HepG2 (cell line): Measurements from ENCODE around the gene CEBPZOS. TPM values are rescaled to one million over a fixed set of nuclear protein-coding genes. Genes with fewer than 3 reads are reported as not detected.

ENCODE experiments used
- ATAC-seq: fragments of 200-7000 bp; cut with Tn5 transposase; 3 replicates; pipeline ENCODE4 v1.9.1; 2020; ENCODE audit warnings: mild to moderate bottlenecking, moderate library complexity
- BruUV-seq: library from RNA; stranded (reverse); fragments of 400-500 nt; replicated peaks from 2 replicates; lab custom pipeline; 2021; lab: Mats Ljungman, UMichigan
- CTCF ChIA-PET: fragments of 300-600 bp; formaldehyde crosslinking; extraction: SDS; loops from one replicate; lab custom pipeline; 2021; ENCODE audit warnings: low total read pairs, inconsistent platforms, low intra/inter-chr PET ratio; lab: Yijun Ruan, JAX
- POLR2A ChIA-PET: fragments of 350-600 bp; sonication (Branson Sonifier 250); formaldehyde crosslinking; loops from one replicate; lab custom pipeline; 2020; ENCODE audit warnings: antibody characterized with exemption, inconsistent platforms; lab: Yijun Ruan, JAX
- DNase-seq: peaks from one replicate; pipeline ENCODE4 v3.0.0-alpha.2; 2015; ENCODE audit warnings: low spot score
- FAIRE-seq: peaks from 3 replicates; lab custom pipeline; 2011; peaks lifted over from hg19 to GRCh38; lab: Jason Lieb, UNC
- H2AFZ ChIP-seq: one replicate; pipeline ENCODE4 v1.6.1; 2011; ENCODE audit warnings: low read length, inconsistent platforms
- H3K27ac ChIP-seq: fragments of 300-600 bp; 3 replicates; pipeline ENCODE4 v1.8.0; 2011; ENCODE audit warnings: mixed run types, mild to moderate bottlenecking, mixed read lengths, low read length, inconsistent platforms; ENCODE audit not compliant: insufficient read depth; ENCODE audit errors: extremely low read length
- H3K27me3 ChIP-seq, 2 experiments: fragments of 200-600 bp in 1 of 2; 2 replicates in 1 of 2; 3 replicates in 1 of 2; pipeline versions ENCODE4 v1.6.0 to v1.8.0; 2011; ENCODE audit warnings: low read length in 2 of 2, mild to moderate bottlenecking in 2 of 2, moderate library complexity in 2 of 2, inconsistent platforms in 1 of 2; ENCODE audit not compliant: insufficient read depth in 2 of 2, control insufficient read depth in 1 of 2
- H3K36me3 ChIP-seq, 2 experiments: fragments of 200-600 bp in 1 of 2; replicated peaks in 1 of 2; 2 replicates in 1 of 2; 3 replicates in 1 of 2; pipeline versions ENCODE4 v1.5.1 to v1.8.0; 2011; ENCODE audit warnings: low read length in 2 of 2, inconsistent platforms in 1 of 2; ENCODE audit not compliant: insufficient read depth in 2 of 2, control insufficient read depth in 1 of 2
- H3K4me1 ChIP-seq: 2 replicates; pipeline ENCODE4 v1.5.1; 2012; ENCODE audit warnings: low read length, inconsistent platforms; ENCODE audit not compliant: insufficient read depth
- H3K4me2 ChIP-seq: 2 replicates; pipeline ENCODE4 v1.6.0; 2011; ENCODE audit warnings: low read depth, low read length, inconsistent platforms
- H3K4me3 ChIP-seq, 3 experiments: fragments of 200-600 bp in 1 of 3; sonication (generic), shearing (Covaris generic) in 1 of 3; replicated peaks in 1 of 3; 2 replicates each; pipeline ENCODE4 v1.5.1; 2011 to 2016; ENCODE audit warnings: low read length in 3 of 3, inconsistent platforms in 2 of 3, low read depth in 2 of 3, mild to moderate bottlenecking in 2 of 3, control low read depth in 1 of 3, mixed read lengths in 1 of 3; ENCODE audit not compliant: insufficient read depth in 1 of 3
- H3K79me2 ChIP-seq: one replicate; pipeline ENCODE4 v1.6.1; 2011; ENCODE audit warnings: low read length, inconsistent platforms; ENCODE audit not compliant: insufficient read depth
- H3K9ac ChIP-seq: 2 replicates; pipeline ENCODE4 v1.6.0; 2011; ENCODE audit warnings: mild to moderate bottlenecking, low read depth, low read length, inconsistent platforms; ENCODE audit not compliant: insufficient read depth
- H3K9me3 ChIP-seq: 2 replicates; pipeline ENCODE4 v1.5.1; 2012; ENCODE audit warnings: mild to moderate bottlenecking, low read length
- H4K20me1 ChIP-seq: 2 replicates; pipeline ENCODE4 v1.6.0; 2011; ENCODE audit warnings: inconsistent platforms, mild to moderate bottlenecking, low read length, moderate library complexity; ENCODE audit not compliant: insufficient read depth
- CEBPZ ChIP-seq: IDR thresholded peaks from 2 replicates; pipeline ENCODE4 v1.6.1; 2012; ENCODE audit warnings: low read length, improper control_type of control experiment
- IRF9 ChIP-seq: sonication (generic); formaldehyde crosslinking; IDR thresholded peaks from 2 replicates; pipeline ENCODE4 v1.8.0; 2022; ENCODE audit warnings: missing genetic modification reagents, mild to moderate bottlenecking, borderline replicate concordance
- KDM6A ChIP-seq: IDR thresholded peaks from 2 replicates; pipeline ENCODE4 v1.6.1; 2016; ENCODE audit warnings: low read depth
- KMT2B ChIP-seq: IDR thresholded peaks from 2 replicates; pipeline ENCODE4 v1.6.1; 2016; ENCODE audit warnings: missing genetic modification reagents, missing compliant biosample characterization
- MAFG ChIP-seq: sonication (generic); formaldehyde crosslinking; IDR thresholded peaks from 2 replicates; pipeline ENCODE4 v1.5.1; 2020; ENCODE audit warnings: mild to moderate bottlenecking, missing genetic modification reagents
- MATR3 ChIP-seq: sonication (generic); formaldehyde crosslinking; IDR thresholded peaks from 2 replicates; pipeline ENCODE4 v1.4.0; 2020; ENCODE audit warnings: missing genetic modification reagents
- NKX3-1 ChIP-seq: sonication (generic); formaldehyde crosslinking; IDR thresholded peaks from 2 replicates; pipeline ENCODE4 v1.5.0; 2020; ENCODE audit warnings: missing genetic modification reagents
- RBM39 ChIP-seq: fragments of 200-400 bp; formaldehyde crosslinking; IDR thresholded peaks from one replicate; pipeline ENCODE4 v1.6.1; 2018; ENCODE audit warnings: antibody characterized with exemption, mild to moderate bottlenecking, low read depth, low read length; ENCODE audit not compliant: poor library complexity, severe bottlenecking
- SIX4 ChIP-seq: sonication (generic); formaldehyde crosslinking; IDR thresholded peaks from 2 replicates; pipeline ENCODE4 v1.4.0; 2020; ENCODE audit warnings: missing genetic modification reagents
- SNAI1 ChIP-seq: sonication (generic); formaldehyde crosslinking; IDR thresholded peaks from 2 replicates; pipeline ENCODE4 v1.5.0; 2020; ENCODE audit warnings: mild to moderate bottlenecking, missing genetic modification reagents, borderline replicate concordance
- TBX2 ChIP-seq: sonication (generic); formaldehyde crosslinking; IDR thresholded peaks from 2 replicates; pipeline ENCODE4 v1.5.0; 2020; ENCODE audit warnings: missing genetic modification reagents, mild to moderate bottlenecking, borderline replicate concordance
- ZBTB49 ChIP-seq: sonication (generic); formaldehyde crosslinking; IDR thresholded peaks from 2 replicates; pipeline ENCODE4 v1.4.0; 2020; ENCODE audit warnings: missing genetic modification reagents, borderline replicate concordance
- ZFP41 ChIP-seq: sonication (generic); formaldehyde crosslinking; IDR thresholded peaks from 2 replicates; pipeline ENCODE4 v1.4.0; 2020; ENCODE audit warnings: mild to moderate bottlenecking, missing genetic modification reagents, borderline replicate concordance
- ZNF230 ChIP-seq: sonication (generic); formaldehyde crosslinking; IDR thresholded peaks from 2 replicates; pipeline ENCODE4 v1.4.0; 2020; ENCODE audit warnings: mild to moderate bottlenecking, missing genetic modification reagents
- ZNF7 ChIP-seq: IDR thresholded peaks from 2 replicates; pipeline ENCODE4 v1.6.1; 2016; ENCODE audit warnings: missing biosample characterization, missing genetic modification reagents
- ZNF703 ChIP-seq: sonication (generic); formaldehyde crosslinking; IDR thresholded peaks from 2 replicates; pipeline ENCODE4 v1.5.1; 2020; ENCODE audit warnings: missing genetic modification reagents, mild to moderate bottlenecking, moderate library complexity, borderline replicate concordance
- ZNF776 ChIP-seq: sonication (generic); formaldehyde crosslinking; IDR thresholded peaks from 2 replicates; pipeline ENCODE4 v1.4.0; 2020; ENCODE audit warnings: mild to moderate bottlenecking, missing genetic modification reagents
- WGBS: methylation state at CpG from one replicate; pipeline ENCODE4 v1.1.6; 2017; ENCODE audit warnings: low lambda C conversion rate; 5-methylcytosine and 5-hydroxymethylcytosine counted together
- in situ Hi-C: cut with HindIII; loops from 2 replicates; pipeline ENCODE4 v1.10.0; 2017; ENCODE audit warnings: low pct_unique_long_range_greater_than_20kb; ENCODE audit not compliant: extremely low pct_ligation_motif_present
- intact Hi-C: fragments of 100-400 bp; cut with micrococcal nuclease; formaldehyde crosslinking; loops from one replicate; pipeline ENCODE4 v1.10.0; 2022; ENCODE audit not compliant: unreplicated experiment
- polyA plus RNA-seq, 8 experiments: library from polyadenylated mRNA; depleted of rRNA in 3 of 8; stranded (reverse) in 7 of 8; unstranded in 1 of 8; fragments of >200 nt; fragmentation: Illumina TruSeq in 4 of 8; extraction: Trizol in 4 of 8; gene quantifications; 2 replicates each; pipeline versions ENCODE4 v1.2.1 to v1.2.3, GENCODE V29; 2011 to 2016; ENCODE audit warnings: low read depth in 4 of 8, missing spikeins in 1 of 8, mixed read lengths in 1 of 8; ENCODE audit not compliant: insufficient read depth in 1 of 8
- total RNA-seq, 5 experiments: library from RNA; depleted of rRNA; stranded (reverse); fragments of >200 nt; fragmentation: Illumina TruSeq; extraction: Trizol; gene quantifications; 2 replicates each; pipeline ENCODE4 v1.2.3, GENCODE V29; 2016; ENCODE audit warnings: low read depth in 1 of 5

CEBPZOS gene
- total and polyA plus RNA-seq, 2 of the 13 experiments (the other 11 are each of a cell fraction or from before 2014, with no cell fraction given): 18.6 to 44.7 TPM

- TF ChIP-seq SIX4: no peak; the same call in 1 of the 2 replicates
- peak; percentile 23; the same call in 1 of the 2 replicates for TF ChIP-seq KDM6A (CRISPR knock-in tag)
- peak; percentile 96 for TF ChIP-seq TBX2 (CRISPR knock-in tag)
- TF ChIP-seq ZNF230 (CRISPR knock-in tag): peak; percentile 92; the same call in 1 of the 2 replicates
- peak; percentile 98 for TF ChIP-seq ZNF776 (CRISPR knock-in tag)
- peak; percentile 80; the same call in 1 of the 2 replicates for TF ChIP-seq NKX3-1 (CRISPR knock-in tag)
- peak; percentile 91 for TF ChIP-seq SNAI1 (CRISPR knock-in tag)
- 0 out of 2 replicates have a peak, but pooled peaks have one; percentile 13 for TF ChIP-seq ZBTB49
- peak; percentile 84 for TF ChIP-seq RBM39
- TF ChIP-seq MATR3: no peak
- TF ChIP-seq, all 625 proteins: peak for 383
These were observed at the start of gene CEBPZOS (continued) for GRCh38 chr2:37196320-37197195.

GRCh38 chr2:37148325-37148724 is 48.0 kb upstream of the CEBPZOS start:
- ChIA-PET CTCF (no interaction called here), POLR2A (no interaction called here)
- no peak overlapping the region for H2AFZ ChIP-seq
- in situ Hi-C loops: no loop called here
- H4K20me1 ChIP-seq: no peaks in the 10 kb centered on the region
- intact Hi-C loops: no loop called here
- H3K4me2 ChIP-seq: no peak overlapping the region
- DNase-seq: no peak
- no peak overlapping the region for H3K9ac ChIP-seq
- peaks cover 27% of the 10 kb centered on the region for H3K4me1 ChIP-seq
- BruUV-seq: no TSS peak
- peaks cover 16 to 50% of the 10 kb centered on the region in 2 experiments for H3K36me3 ChIP-seq
- WGBS: 97% methylated on average over 7 of the region's 7 CpGs
- H3K27ac ChIP-seq: no peak overlapping the region
- no peak for FAIRE-seq
- H3K9me3 ChIP-seq: no peaks in the 10 kb centered on the region
- H3K27me3 ChIP-seq: no peaks in the 10 kb centered on the region
- peaks cover 37% of the 10 kb centered on the region for H3K79me2 ChIP-seq
- H3K4me3 ChIP-seq: no peak overlapping the region
- no peak for ATAC-seq
- TF ChIP-seq MAFG (CRISPR knock-in tag): no peak
- no peak for TF ChIP-seq CEBPZ
- TF ChIP-seq ZNF7: no peak
- no peak for TF ChIP-seq IRF9
- no peak for TF ChIP-seq KMT2B (CRISPR knock-in tag)
- TF ChIP-seq ZNF703 (CRISPR knock-in tag): no peak
- TF ChIP-seq ZFP41 (CRISPR knock-in tag): no peak
